Activated gamma-delta T cell treated with Interleukin-2 at 50 U/mL for 16 hours (primary cell): Measurements from ENCODE around the gene PSEN1.

Experiments
- DNase-seq: peaks from one replicate; pipeline ENCODE4 v3.0.0-alpha.2; 2020

Gene PSEN1

DNA sequence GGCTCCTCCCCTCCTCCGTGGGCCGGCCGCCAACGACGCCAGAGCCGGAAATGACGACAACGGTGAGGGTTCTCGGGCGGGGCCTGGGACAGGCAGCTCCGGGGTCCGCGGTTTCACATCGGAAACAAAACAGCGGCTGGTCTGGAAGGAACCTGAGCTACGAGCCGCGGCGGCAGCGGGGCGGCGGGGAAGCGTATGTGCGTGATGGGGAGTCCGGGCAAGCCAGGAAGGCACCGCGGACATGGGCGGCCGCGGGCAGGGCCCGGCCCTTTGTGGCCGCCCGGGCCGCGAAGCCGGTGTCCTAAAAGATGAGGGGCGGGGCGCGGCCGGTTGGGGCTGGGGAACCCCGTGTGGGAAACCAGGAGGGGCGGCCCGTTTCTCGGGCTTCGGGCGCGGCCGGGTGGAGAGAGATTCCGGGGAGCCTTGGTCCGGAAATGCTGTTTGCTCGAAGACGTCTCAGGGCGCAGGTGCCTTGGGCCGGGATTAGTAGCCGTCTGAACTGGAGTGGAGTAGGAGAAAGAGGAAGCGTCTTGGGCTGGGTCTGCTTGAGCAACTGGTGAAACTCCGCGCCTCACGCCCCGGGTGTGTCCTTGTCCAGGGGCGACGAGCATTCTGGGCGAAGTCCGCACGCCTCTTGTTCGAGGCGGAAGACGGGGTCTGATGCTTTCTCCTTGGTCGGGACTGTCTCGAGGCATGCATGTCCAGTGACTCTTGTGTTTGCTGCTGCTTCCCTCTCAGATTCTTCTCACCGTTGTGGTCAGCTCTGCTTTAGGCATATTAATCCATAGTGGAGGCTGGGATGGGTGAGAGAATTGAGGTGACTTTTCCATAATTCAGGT, at the start of gene PSEN1:
PSEN1 (plus strand) TSS at position 121 of the 839 bp plus-strand sequence. CDS start 11,513 bp downstream, outside the sequence.
- DNase-seq, result peak; percentile 99

DNA sequence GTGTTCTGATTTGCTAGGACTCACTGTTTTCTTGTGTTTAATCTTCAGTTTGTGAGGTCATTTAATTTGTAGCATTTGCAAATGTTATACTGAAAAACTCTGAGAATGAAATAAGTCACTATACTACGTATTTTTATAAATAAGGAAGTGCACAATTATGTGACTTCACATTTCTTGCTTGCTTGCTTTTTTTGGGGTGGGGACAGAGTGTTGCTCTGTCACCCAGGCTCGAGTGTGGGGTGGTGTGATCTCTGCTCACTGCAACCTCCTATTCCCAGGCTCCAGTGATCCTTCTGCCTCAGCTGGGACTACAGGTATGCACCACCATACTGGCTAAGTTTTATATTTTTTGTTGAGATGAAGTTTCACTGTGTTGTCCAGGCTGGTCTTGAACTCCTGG, 45.3 kb upstream of the PSEN1 start:
- no peak for DNase-seq

DNA sequence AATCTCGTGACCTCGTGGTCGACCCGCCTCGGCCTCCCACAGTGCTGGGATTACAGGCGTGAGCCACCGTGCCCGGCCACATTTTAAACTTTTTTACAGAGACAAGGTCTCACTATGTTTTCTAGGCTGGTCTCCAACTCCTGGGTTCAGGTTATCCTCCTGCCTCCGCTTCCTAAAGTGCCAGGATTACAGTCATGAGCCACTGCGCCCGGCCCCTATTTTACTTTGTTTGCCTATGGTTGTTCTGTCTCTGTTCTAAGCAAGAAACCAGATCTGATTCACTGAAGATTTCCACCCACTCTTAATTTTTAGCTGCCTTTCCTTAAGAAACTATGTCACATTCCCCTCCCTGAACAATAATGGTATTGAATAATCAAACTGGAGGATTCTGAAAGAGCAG, 38.9 kb upstream of the PSEN1 start:
- DNase-seq, result no peak

DNA sequence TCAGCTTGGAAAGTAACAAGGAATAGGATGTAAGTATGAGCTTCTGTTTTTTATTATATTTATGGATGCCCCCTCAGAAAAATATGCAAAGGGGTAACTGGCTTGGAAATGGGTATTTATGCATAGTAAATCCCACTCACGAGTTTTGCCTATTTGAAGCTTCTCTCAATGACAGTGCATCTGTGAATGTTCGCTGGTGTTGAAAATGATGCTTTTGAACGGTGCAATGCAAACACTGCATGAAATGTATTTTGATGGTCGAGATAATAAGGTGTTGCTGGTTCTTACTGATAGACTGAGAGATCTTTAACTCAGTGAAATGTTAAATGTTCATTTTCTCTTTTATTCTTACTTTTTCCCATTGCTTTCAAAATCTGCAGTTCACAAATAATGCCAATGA, 36.0 kb upstream of the PSEN1 start:
- no peak for DNase-seq

DNA sequence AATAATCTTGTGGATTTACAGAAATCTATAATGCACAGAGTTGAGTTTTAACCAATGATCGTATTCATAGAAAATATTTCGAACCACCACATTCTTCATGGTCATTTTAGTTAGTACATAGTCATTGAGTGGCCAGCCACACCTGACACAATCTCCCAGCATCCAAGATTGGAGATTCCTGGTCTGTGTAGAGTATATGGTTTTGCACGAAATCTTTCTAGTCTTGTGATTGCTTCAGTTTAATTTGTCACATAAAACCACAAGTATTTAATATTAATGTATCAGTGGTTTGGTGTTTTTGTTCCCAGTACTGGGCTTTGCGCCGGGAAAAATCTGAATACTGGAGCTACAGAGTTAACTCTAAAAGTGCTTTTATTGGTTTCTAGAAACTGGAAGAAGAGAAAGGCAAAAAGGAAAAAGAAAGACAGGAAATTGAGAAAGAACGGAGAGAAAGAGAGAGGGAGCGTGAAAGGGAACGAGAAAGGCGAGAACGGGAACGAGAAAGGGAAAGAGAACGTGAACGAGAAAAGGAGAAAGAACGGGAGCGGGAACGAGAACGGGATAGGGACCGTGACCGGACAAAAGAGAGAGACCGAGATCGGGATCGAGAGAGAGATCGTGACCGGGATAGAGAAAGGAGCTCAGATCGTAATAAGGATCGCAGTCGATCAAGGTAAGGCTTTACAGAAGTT, 33.4 kb upstream of the PSEN1 start:
- DNase-seq, result no peak

- no peak for DNase-seq
These were observed 31.3 kb upstream of the PSEN1 start for GRCh38 chr14:73105050-73105449.

DNA sequence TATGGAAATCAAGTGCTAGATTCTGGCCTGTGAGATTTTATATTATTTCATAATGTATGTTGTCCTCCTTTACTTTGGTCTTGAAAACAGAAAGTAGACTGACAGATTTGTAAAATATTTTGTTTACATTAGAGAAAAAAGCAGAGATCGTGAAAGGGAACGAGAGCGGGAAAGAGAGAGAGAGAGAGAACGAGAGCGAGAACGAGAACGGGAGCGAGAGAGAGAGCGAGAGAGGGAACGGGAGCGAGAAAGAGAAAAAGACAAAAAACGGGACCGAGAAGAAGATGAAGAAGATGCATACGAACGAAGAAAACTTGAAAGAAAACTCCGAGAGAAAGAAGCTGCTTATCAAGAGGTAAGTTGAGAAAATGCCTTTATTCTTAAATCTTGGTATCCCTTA, 30.6 kb upstream of the PSEN1 start:
- no peak for DNase-seq

DNA sequence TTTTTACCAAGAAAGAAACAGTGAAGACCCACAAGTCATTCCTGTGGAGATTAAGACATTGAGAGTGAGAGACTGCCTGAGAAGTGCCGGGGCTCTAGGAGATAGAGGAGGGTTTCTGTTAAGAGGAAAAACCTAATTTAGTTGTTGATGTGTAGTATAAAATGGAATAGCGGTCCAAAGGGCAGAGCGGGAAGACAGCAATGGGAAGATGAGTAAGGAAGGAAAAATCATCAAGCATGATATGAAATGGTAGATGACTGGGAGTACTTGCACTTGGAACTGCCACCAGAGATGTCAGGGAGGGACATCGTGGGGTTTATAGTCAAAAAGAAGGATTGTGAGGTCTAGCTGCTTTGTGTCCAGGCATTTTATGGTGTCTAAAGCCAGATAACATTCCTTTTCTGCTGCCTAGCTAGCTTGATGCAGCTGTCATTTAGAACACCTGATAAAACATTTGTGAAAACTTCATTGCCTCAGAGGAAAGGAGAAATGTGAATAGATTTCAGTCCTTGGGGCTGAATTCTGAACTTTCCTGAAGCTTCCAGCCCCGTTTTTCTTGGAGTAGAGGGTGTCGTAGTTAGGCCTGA, 20.1 kb upstream of the PSEN1 start:
- no peak for DNase-seq

DNA sequence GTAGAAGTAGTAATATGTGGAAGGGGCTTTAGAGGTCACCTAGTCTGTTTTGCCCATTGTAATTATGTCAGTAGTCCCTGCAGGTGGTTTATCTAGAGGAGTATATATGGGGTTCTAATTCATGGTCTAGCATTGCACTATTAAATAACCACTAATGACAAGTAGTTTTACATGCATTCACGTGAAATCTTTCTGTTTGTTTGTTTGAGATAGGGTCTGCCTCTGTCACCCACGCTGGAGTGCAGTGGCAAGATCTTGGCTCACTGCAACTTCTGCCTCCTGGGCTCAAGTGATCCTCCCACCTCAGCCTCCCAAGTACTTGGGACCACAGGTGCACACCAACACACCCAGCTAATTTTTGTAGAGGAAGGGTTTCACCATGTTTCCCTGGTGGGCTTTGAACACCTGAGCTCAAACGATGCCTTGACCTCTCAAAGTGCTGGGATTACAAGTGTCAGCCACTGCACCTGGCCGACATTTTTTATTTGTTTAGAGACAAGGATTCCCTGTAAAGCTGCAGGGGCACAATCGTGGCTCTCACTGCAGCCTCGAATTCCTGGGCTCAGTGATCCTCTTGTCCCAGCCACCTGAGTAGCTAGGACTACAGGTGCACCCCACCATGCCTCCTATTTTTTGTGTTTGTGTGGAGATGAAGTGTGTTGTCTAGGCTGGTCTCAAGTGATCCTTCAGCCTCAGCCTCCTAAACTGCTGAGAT, 12.0 kb upstream of the PSEN1 start:
- no peak for DNase-seq

- DNase-seq, result no peak
These were observed 11.1 kb upstream of the PSEN1 start for GRCh38 chr14:73125169-73125588.

GRCh38 chr14:73125746-73126145, 10.6 kb upstream of the PSEN1 start:
- no peak for DNase-seq

DNA sequence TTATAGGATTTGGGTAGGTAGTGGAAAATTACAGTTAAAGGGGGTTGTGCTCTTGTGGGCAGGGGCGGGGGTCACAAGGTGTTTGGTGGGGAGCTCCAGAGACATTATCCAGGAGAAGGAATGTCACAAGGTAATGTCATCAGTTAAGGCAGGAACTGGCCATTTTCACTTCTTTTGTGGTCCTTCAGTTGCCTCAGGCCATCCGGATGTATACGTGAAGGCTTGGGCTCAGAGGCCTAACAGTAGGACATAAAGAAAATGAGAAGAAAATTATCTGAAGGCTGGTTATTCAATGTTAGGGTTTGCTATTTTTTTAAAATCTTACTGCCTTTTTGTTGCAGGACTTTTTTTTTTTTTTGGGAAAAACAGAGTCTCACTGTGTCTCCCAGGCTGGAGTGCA, 2.5 kb upstream of the PSEN1 start:
- DNase-seq, result no peak

- DNase-seq, result no peak
These were observed 271 bp upstream of the PSEN1 start for GRCh38 chr14:73136085-73136386.

- DNase-seq, result no peak
These were observed 4.6 kb downstream of the PSEN1 start for GRCh38 chr14:73140811-73141323.

DNA sequence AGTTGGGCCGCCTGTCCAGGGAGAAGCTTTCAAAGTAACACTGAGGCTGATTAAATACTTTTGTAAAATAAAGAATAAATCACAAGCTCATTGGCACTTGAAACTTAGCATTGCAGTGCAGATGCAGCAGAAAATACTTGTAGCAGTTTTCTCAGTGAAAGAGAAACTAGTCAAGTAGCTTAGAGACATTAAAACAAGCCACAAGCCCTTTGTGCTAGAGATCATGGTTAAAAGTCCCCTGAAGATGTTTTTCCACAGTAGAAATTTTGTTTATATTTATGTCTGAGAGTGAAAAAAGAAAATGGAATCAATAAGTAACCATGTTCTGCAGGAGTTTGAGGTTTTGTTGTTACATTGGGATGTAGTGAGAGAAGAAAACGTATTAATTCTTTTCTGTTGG, 5.9 kb downstream of the PSEN1 start:
- DNase-seq, result no peak

GRCh38 chr14:73143003-73143402, 6.7 kb downstream of the PSEN1 start:
- DNase-seq, result no peak

DNA sequence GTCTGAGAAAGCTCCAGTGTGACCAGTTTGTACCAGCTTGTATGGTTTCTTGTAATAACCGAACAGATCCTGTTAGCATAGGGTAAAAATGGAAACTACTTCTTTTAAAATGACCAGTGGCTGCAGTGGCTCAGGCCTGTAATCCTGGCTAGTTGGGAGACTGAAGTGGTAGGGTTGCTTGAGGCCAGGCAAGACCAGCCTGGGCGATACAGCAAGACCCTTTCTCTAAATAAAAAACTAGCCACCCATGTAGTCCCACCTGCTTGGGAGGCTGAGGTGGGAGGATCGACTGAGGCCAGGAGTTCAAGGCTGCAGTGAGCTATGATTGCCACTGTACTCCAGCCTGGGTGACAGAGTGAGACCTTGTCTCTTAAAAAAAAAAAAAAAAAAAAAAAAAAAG, 7.3 kb downstream of the PSEN1 start:
- no peak for DNase-seq

GRCh38 chr14:73145371-73145770, 9.1 kb downstream of the PSEN1 start:
- no peak for DNase-seq

GRCh38 chr14:73146111-73146510, 9.8 kb downstream of the PSEN1 start:
- DNase-seq, result no peak

GRCh38 chr14:73149753-73150152, 13.4 kb downstream of the PSEN1 start:
- no peak for DNase-seq

GRCh38 chr14:73153272-73153671, 17.0 kb downstream of the PSEN1 start:
- no peak for DNase-seq

- no peak for DNase-seq
These were observed 25.9 kb downstream of the PSEN1 start for GRCh38 chr14:73162251-73162650.

DNA sequence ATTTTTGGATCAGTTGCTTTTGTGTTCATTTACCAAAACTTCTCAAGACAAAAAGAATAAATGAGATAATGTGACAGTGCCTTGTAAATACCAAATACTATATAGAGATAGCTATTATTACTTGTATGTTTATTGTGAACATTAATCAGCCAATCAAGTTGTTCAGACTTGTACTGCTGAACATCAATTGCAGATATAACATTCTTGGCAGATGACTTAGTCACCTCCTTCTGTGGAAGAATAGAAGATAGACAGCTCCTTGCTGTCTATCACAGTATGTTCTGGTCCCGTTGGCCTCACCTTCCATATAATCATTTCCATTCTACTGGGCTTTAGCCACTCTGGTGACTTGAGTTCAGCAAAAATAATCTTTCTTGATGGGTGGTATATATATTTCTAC, 30.1 kb downstream of the PSEN1 start:
- no peak for DNase-seq
